SK-N-SH (cell line): ENCODE results near the gene KRT33B. TPM values are rescaled to one million over a fixed set of nuclear protein-coding genes. Genes with fewer than 3 reads are reported as not detected.

Experiments
- CTCF ChIA-PET: fragments of 300-600, 350-600 bp; formaldehyde crosslinking; extraction: SDS; loops from one replicate; lab custom pipeline; 2021; lab: Yijun Ruan, JAX
- POLR2A ChIA-PET: fragments of 350-600 bp; sonication (Branson Sonifier 250); formaldehyde crosslinking; extraction: SDS; loops from one replicate; lab custom pipeline; 2020; ENCODE audit warnings: antibody characterized with exemption, inconsistent platforms; lab: Yijun Ruan, JAX
- DNase-seq: peaks from one replicate; pipeline ENCODE4 v3.0.0; 2012
- H2AFZ ChIP-seq: fragments of 200-600 bp; sonication (generic); 2 replicates; pipeline ENCODE4 v1.8.1; 2016; ENCODE audit warnings: antibody characterized with exemption, mild to moderate bottlenecking, low read depth
- H3F3A ChIP-seq: fragments of 200-600 bp; sonication (generic); replicated peaks from 2 replicates; pipeline ENCODE3; 2016; ENCODE audit warnings: antibody characterized with exemption, mild to moderate bottlenecking; ENCODE audit not compliant: insufficient read depth
- H3K27ac ChIP-seq, 2 experiments: fragments of 200-500 bp in 1 of 2; fragments of 200-600 bp in 1 of 2; sonication (Bioruptor generic) in 1 of 2; sonication (generic), shearing (Covaris generic) in 1 of 2; 2 replicates each; pipeline versions ENCODE4 v1.5.1 to v1.6.1; 2014 to 2016; ENCODE audit warnings: low read depth in 2 of 2, inconsistent platforms in 1 of 2, low read length in 1 of 2, mild to moderate bottlenecking in 1 of 2, mixed read lengths in 1 of 2
- H3K27me3 ChIP-seq: fragments of 200-600 bp; sonication (generic), shearing (Covaris generic); 2 replicates; pipeline ENCODE4 v1.6.1; 2016; ENCODE audit warnings: mixed run types; ENCODE audit not compliant: insufficient read depth
- H3K36me3 ChIP-seq, 2 experiments: fragments of 200-500 bp in 1 of 2; fragments of 200-600 bp in 1 of 2; sonication (Bioruptor generic) in 1 of 2; sonication (generic) in 1 of 2; replicated peaks in 1 of 2; 2 replicates each; pipeline versions ENCODE3 to v1.5.1; 2014 to 2016; ENCODE audit warnings: low read length in 1 of 2, mild to moderate bottlenecking in 1 of 2; ENCODE audit not compliant: insufficient read depth in 2 of 2, control insufficient read depth in 1 of 2
- H3K4me1 ChIP-seq, 2 experiments: fragments of 200-500 bp in 1 of 2; fragments of 200-600 bp in 1 of 2; sonication (Bioruptor generic) in 1 of 2; sonication (generic), shearing (Covaris generic) in 1 of 2; 2 replicates each; pipeline versions ENCODE4 v1.5.1 to v1.6.1; 2014 to 2016; ENCODE audit warnings: low read depth in 1 of 2, low read length in 1 of 2, mixed run types in 1 of 2; ENCODE audit not compliant: insufficient read depth in 2 of 2, control insufficient read depth in 1 of 2
- H3K4me2 ChIP-seq: fragments of 200-600 bp; sonication (generic), shearing (Covaris generic); 2 replicates; pipeline ENCODE4 v1.6.1; 2017; ENCODE audit warnings: mixed run types
- H3K4me3 ChIP-seq, 2 experiments: fragments of 200-500 bp in 1 of 2; fragments of 200-600 bp in 1 of 2; sonication (Bioruptor generic) in 1 of 2; sonication (generic), shearing (Covaris generic) in 1 of 2; 2 replicates each; pipeline versions ENCODE4 v1.5.1 to v1.8.1; 2014 to 2016; ENCODE audit warnings: low read depth in 2 of 2, inconsistent platforms in 1 of 2, low read length in 1 of 2, mild to moderate bottlenecking in 1 of 2, mixed read lengths in 1 of 2, moderate library complexity in 1 of 2
- H3K79me2 ChIP-seq: fragments of 200-600 bp; sonication (generic); 2 replicates; pipeline ENCODE4 v1.8.1; 2017; ENCODE audit warnings: mild to moderate bottlenecking; ENCODE audit not compliant: insufficient read depth
- H3K9ac ChIP-seq: fragments of 200-600 bp; sonication (generic); 2 replicates; pipeline ENCODE4 v1.6.1; 2017; ENCODE audit warnings: mixed run types
- H3K9me2 ChIP-seq: fragments of 200-600 bp; sonication (generic); 2 replicates; pipeline ENCODE4 v1.6.1; 2017; ENCODE audit warnings: mixed run types
- H3K9me3 ChIP-seq: fragments of 200-600 bp; sonication (generic); 2 replicates; pipeline ENCODE4 v1.6.1; 2017; ENCODE audit warnings: mixed run types, mild to moderate bottlenecking, moderate library complexity
- H4K20me1 ChIP-seq: fragments of 200-600 bp; sonication (generic); 2 replicates; pipeline ENCODE4 v1.6.1; 2017; ENCODE audit warnings: mild to moderate bottlenecking, mixed run types; ENCODE audit not compliant: insufficient read depth
- CHD2 ChIP-seq: fragments of 150-350 bp; IDR thresholded peaks from 2 replicates; pipeline ENCODE4 v1.6.1; 2018; ENCODE audit warnings: low read length; ENCODE audit not compliant: partially characterized antibody
- EP300 ChIP-seq, 2 experiments: IDR thresholded peaks; 2 replicates each; pipeline versions ENCODE4 v1.4.0 to v1.6.1; 2012; ENCODE audit warnings: borderline replicate concordance in 1 of 2, low read depth in 1 of 2, low read length in 1 of 2
- EZH2phosphoT487 ChIP-seq: fragments of 200-600 bp; sonication (generic); IDR thresholded peaks from 2 replicates; pipeline ENCODE4 v1.6.1; 2017; ENCODE audit warnings: low read depth, mixed run types, mild to moderate bottlenecking, antibody characterized with exemption, moderate library complexity, borderline replicate concordance
- FOXM1 ChIP-seq: IDR thresholded peaks from 2 replicates; pipeline ENCODE4 v1.4.0; 2012; ENCODE audit warnings: low read depth, mild to moderate bottlenecking
- GABPA ChIP-seq: IDR thresholded peaks from 2 replicates; pipeline ENCODE4 v1.4.0; 2012; ENCODE audit warnings: low read depth, mild to moderate bottlenecking
- GATA2 ChIP-seq: sonication (generic); formaldehyde crosslinking; IDR thresholded peaks from 2 replicates; pipeline ENCODE4 v1.5.0; 2020; ENCODE audit warnings: mild to moderate bottlenecking, missing genetic modification reagents
- IRF3 ChIP-seq: fragments of 150-350 bp; IDR thresholded peaks from 2 replicates; pipeline ENCODE4 v1.6.1; 2016; ENCODE audit warnings: mild to moderate bottlenecking, low read depth, low read length
- MXI1 ChIP-seq: IDR thresholded peaks from 2 replicates; pipeline ENCODE4 v1.6.1; 2012; ENCODE audit warnings: mild to moderate bottlenecking, low read depth, low read length, improper control_type of control experiment
- PBX3 ChIP-seq: IDR thresholded peaks from 2 replicates; pipeline ENCODE4; 2012
- POLR2AphosphoS5 ChIP-seq: IDR thresholded peaks from 2 replicates; pipeline ENCODE4 v1.6.1; 2012; ENCODE audit warnings: low read depth, low read length
- RAD21 ChIP-seq: IDR thresholded peaks from 2 replicates; pipeline ENCODE4 v1.6.1; 2012; ENCODE audit warnings: mild to moderate bottlenecking, low read length
- RXRA ChIP-seq: IDR thresholded peaks from 2 replicates; pipeline ENCODE4 v1.4.0; 2012; ENCODE audit warnings: low read depth, mild to moderate bottlenecking, borderline replicate concordance
- SMC3 ChIP-seq: IDR thresholded peaks from 2 replicates; pipeline ENCODE4 v1.6.1; 2012; ENCODE audit warnings: low read depth, low read length, improper control_type of control experiment
- TAF1 ChIP-seq: IDR thresholded peaks from 2 replicates; pipeline ENCODE4 v1.6.1; 2012; ENCODE audit warnings: low read depth, mild to moderate bottlenecking, low read length, moderate library complexity, borderline replicate concordance
- TCF12 ChIP-seq: IDR thresholded peaks from 2 replicates; pipeline ENCODE4 v1.4.0; 2012
- ZBTB33 ChIP-seq: IDR thresholded peaks from 2 replicates; pipeline ENCODE4 v1.4.0; 2012; ENCODE audit warnings: low read depth, borderline replicate concordance
- WGBS: methylation state at CpG from one replicate; pipeline ENCODE4 v1.1.6; 2017; ENCODE audit warnings: low lambda C conversion rate; 5-methylcytosine and 5-hydroxymethylcytosine counted together
- polyA plus RNA-seq, 3 experiments: library from polyadenylated mRNA; depleted of rRNA; stranded (reverse); fragments of >200 nt; gene quantifications; 2 replicates each; pipeline ENCODE4 v1.2.3, GENCODE V29; 2012
- TF ChIP-seq, protein P1 (sequence below): IDR thresholded peaks from 2 replicates; pipeline ENCODE4 v1.4.0; 2012; ENCODE audit warnings: low read depth

KRT33B gene
- polyA plus RNA-seq, 1 of the 3 experiments (the other 2 are of a cell fraction) = 0.08 TPM

DNA sequence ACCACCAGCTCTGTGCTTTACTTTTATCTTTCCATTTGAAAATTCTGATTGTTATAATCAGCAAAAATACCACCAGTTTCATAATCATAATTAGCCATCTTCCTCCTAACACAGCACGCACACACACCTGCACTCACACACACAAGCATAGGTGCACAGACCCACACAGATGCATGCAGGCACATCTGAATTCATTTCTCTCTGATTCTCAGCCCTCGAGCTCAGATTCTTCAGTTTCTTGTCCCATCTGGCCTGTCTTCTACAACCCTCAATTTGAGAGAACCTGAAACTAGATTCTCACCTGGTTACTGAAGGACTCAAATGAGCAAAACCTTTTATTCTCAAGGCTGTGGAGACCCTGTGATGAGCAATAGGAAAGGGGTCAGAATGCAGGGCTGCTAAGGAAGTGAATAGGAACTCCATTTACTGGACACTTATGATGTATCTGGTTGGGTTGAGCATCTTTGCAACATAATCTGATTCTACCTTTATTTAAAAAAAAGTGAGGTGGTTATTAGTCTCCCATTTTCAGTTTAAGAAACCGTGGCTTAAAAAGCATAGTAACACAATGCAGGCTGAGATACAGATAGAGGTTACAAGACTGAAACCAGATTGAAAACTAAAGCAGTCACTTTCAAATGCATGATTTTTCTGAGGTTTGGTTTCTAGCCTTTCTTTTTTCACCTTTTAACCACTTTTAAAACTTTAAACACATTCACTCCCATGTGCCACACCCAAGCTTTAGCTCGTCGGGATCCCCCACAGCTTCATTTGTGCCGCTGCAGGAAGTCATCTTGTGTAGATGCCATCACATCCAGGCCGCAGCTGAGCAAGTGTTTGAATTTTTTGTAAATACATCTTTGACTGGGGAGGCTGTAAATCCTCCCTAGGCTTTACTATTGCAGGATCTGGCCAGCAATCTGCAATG, 28.4 kb downstream of the KRT33B start (continued):
- TF ChIP-seq IRF3 = no peak
- no peak for TF ChIP-seq EP300 (IDR thresholded peaks at IDR 0.05; ENCODE audit: borderline replicate concordance in 1 of 2, low read depth in 1 of 2, low read length in 1 of 2)

DNA sequence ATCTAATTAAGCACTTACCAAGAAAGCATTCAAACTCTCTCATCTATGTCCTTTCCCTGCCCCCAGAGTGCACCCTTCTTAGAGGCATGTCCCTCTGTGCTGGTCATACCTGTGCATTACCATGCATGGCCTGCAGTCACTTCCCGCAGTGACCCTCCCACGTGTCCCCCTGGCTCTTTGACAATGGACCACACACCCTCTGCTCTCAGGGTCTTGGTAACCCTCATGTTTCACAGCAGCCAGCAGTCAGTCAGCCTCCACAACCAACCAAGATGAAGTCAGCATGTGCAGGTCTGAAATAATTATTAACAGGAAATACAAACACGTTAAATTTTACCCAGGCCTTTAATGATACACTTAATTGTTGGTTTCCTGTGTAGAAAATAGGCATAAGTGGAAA, 29.1 kb downstream of the KRT33B start:
- TF ChIP-seq FOXM1 = no peak
- no peak for TF ChIP-seq RAD21
- TF ChIP-seq CHD2 = no peak
- TF ChIP-seq POLR2AphosphoS5 = no peak
- no peak for TF ChIP-seq EP300 (IDR thresholded peaks at IDR 0.05; ENCODE audit: borderline replicate concordance in 1 of 2, low read depth in 1 of 2, low read length in 1 of 2)
- no peak for TF ChIP-seq RXRA
- TF ChIP-seq TCF12 = no peak
- no peak for TF ChIP-seq GATA2
- TF ChIP-seq SMC3 = no peak
- no peak for TF ChIP-seq TAF1
- TF ChIP-seq ZBTB33 = no peak
- TF ChIP-seq EZH2phosphoT487 = no peak
- no peak for TF ChIP-seq PBX3
- TF ChIP-seq GABPA = no peak
- no peak for TF ChIP-seq MXI1
- TF ChIP-seq, protein P1, sequence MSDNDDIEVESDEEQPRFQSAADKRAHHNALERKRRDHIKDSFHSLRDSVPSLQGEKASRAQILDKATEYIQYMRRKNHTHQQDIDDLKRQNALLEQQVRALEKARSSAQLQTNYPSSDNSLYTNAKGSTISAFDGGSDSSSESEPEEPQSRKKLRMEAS = no peak
- CTCF ChIA-PET = interaction anchor here (1.7 kb wide), 2 partner anchors 18 to 208 kb away, joined by 5 to 10 read pairs; no protein-coding TSS in a partner anchor
- Histone ChIP-seq H3K9me3 (peaks cover 6% of the 10 kb centered on the region; the same call in 1 of the 2 replicates), H3K9me2 (no peaks in the 10 kb centered on the region), H3K9ac (no peak overlapping the region), H3K79me2 (no peaks in the 10 kb centered on the region), H3K4me3 (no peak overlapping the region), H3K27ac (no peak overlapping the region), H3F3A (no peaks in the 10 kb centered on the region), H3K36me3 (no peaks in the 10 kb centered on the region), H3K4me2 (no peak overlapping the region), H3K27me3 (no peaks in the 10 kb centered on the region), H2AFZ (no peak overlapping the region), H4K20me1 (no peaks in the 10 kb centered on the region), H3K4me1 (no peaks in the 10 kb centered on the region)
- DNase-seq = no peak
- POLR2A ChIA-PET = no interaction called here
- 23% methylated on average over 3 of the region's 3 CpGs for WGBS
